H9 (cell line): Measurements from ENCODE around the gene HAT1. TPM values are rescaled to one million over a fixed set of nuclear protein-coding genes. Genes with fewer than 3 reads are reported as not detected.

Experiments used
- DNase-seq: peaks from one replicate; pipeline ENCODE4 v3.0.0-alpha.2; 2017
- H2AFZ ChIP-seq: one replicate; pipeline ENCODE4 v1.6.1; 2013; ENCODE audit warnings: mild to moderate bottlenecking, low read length, control low read depth, moderate library complexity
- H2AK5ac ChIP-seq: 2 replicates; pipeline ENCODE4 v1.6.1; 2013; ENCODE audit warnings: low read length, control low read depth, mixed read lengths; ENCODE audit not compliant: insufficient read length
- H2BK120ac ChIP-seq: one replicate; pipeline ENCODE4 v1.6.1; 2013; ENCODE audit warnings: low read depth, mild to moderate bottlenecking, low read length, control low read depth, inconsistent platforms; ENCODE audit not compliant: poor library complexity, severe bottlenecking
- H2BK12ac ChIP-seq: 2 replicates; pipeline ENCODE4 v1.6.1; 2013; ENCODE audit warnings: low read length, control low read depth, mixed read lengths, low read depth; ENCODE audit not compliant: insufficient read length
- H2BK15ac ChIP-seq: 2 replicates; pipeline ENCODE4 v1.6.1; 2013; ENCODE audit warnings: low read depth, low read length, control low read depth
- H2BK20ac ChIP-seq: one replicate; pipeline ENCODE4 v1.6.1; 2013; ENCODE audit warnings: low read depth, mild to moderate bottlenecking, low read length, control low read depth, inconsistent platforms; ENCODE audit not compliant: poor library complexity, severe bottlenecking
- H2BK5ac ChIP-seq: 2 replicates; pipeline ENCODE4 v1.6.1; 2013; ENCODE audit warnings: low read length, control low read depth, mixed read lengths; ENCODE audit not compliant: insufficient read length
- H3K14ac ChIP-seq: 2 replicates; pipeline ENCODE4 v1.6.1; 2013; ENCODE audit warnings: low read length, control low read depth; ENCODE audit not compliant: insufficient read depth
- H3K18ac ChIP-seq: 2 replicates; pipeline ENCODE4 v1.6.1; 2013; ENCODE audit warnings: low read depth, mild to moderate bottlenecking, mixed read lengths, low read length, control low read depth; ENCODE audit not compliant: insufficient read length
- H3K23ac ChIP-seq: 2 replicates; pipeline ENCODE4 v1.6.1; 2013; ENCODE audit warnings: low read length, control low read depth, mixed read lengths, low read depth; ENCODE audit not compliant: insufficient read length
- H3K23me2 ChIP-seq: 2 replicates; pipeline ENCODE4 v1.6.1; 2013; ENCODE audit warnings: low read depth, mild to moderate bottlenecking, mixed read lengths, low read length, control low read depth; ENCODE audit not compliant: insufficient read length, poor library complexity, severe bottlenecking
- H3K27ac ChIP-seq: 2 replicates; pipeline ENCODE4 v1.5.1; 2013; ENCODE audit warnings: low read length, control low read depth, mixed read lengths, low read depth; ENCODE audit not compliant: insufficient read length
- H3K27me3 ChIP-seq: 2 replicates; pipeline ENCODE4 v1.6.1; 2013; ENCODE audit warnings: low read length, control low read depth, inconsistent platforms; ENCODE audit not compliant: insufficient read depth
- H3K4ac ChIP-seq: 2 replicates; pipeline ENCODE4 v1.6.1; 2013; ENCODE audit warnings: low read depth, mild to moderate bottlenecking, control low read depth, inconsistent platforms, low read length, moderate library complexity
- H3K4me1 ChIP-seq: 2 replicates; pipeline ENCODE4 v1.6.1; 2013; ENCODE audit warnings: low read length, control low read depth, inconsistent platforms; ENCODE audit not compliant: insufficient read depth
- H3K4me2 ChIP-seq: 2 replicates; pipeline ENCODE4 v1.6.1; 2013; ENCODE audit warnings: low read length, control low read depth, mixed read lengths; ENCODE audit not compliant: insufficient read length, insufficient read depth
- H3K56ac ChIP-seq: 2 replicates; pipeline ENCODE4 v1.6.1; 2013; ENCODE audit warnings: low read depth, mild to moderate bottlenecking, mixed read lengths, low read length, control low read depth; ENCODE audit not compliant: insufficient read length
- H3K79me1 ChIP-seq: 2 replicates; pipeline ENCODE4 v1.6.1; 2013; ENCODE audit warnings: low read depth, mild to moderate bottlenecking, moderate library complexity, low read length, control low read depth, inconsistent platforms; ENCODE audit not compliant: insufficient read depth, poor library complexity, severe bottlenecking
- H3K79me2 ChIP-seq: 2 replicates; pipeline ENCODE4 v1.6.1; 2013; ENCODE audit warnings: low read length, control low read depth, inconsistent platforms; ENCODE audit not compliant: insufficient read depth
- H3K9ac ChIP-seq: 2 replicates; pipeline ENCODE4 v1.6.1; 2013; ENCODE audit warnings: low read length, control low read depth, mixed read lengths; ENCODE audit not compliant: insufficient read length; ENCODE audit errors: extremely low read depth
- H3K9me3 ChIP-seq: one replicate; pipeline ENCODE4 v1.6.1; 2013; ENCODE audit warnings: low read depth, low read length, inconsistent platforms; ENCODE audit not compliant: control insufficient read depth
- H3T11ph ChIP-seq: one replicate; pipeline ENCODE4 v1.6.1; 2013; ENCODE audit warnings: mild to moderate bottlenecking, low read length, control low read depth, inconsistent platforms
- H4K20me1 ChIP-seq: one replicate; pipeline ENCODE4 v1.6.1; 2013; ENCODE audit not compliant: control insufficient read depth, insufficient read length, insufficient read depth
- H4K5ac ChIP-seq: 2 replicates; pipeline ENCODE4 v1.6.1; 2013; ENCODE audit warnings: low read depth, mild to moderate bottlenecking, mixed read lengths, low read length, control low read depth; ENCODE audit not compliant: insufficient read length
- H4K8ac ChIP-seq: replicated peaks from 2 replicates; pipeline ENCODE4 v1.6.1; 2013; ENCODE audit warnings: low read length, control low read depth, mixed read lengths, low read depth; ENCODE audit not compliant: insufficient read length
- H4K91ac ChIP-seq: 2 replicates; pipeline ENCODE4 v1.6.1; 2013; ENCODE audit warnings: low read depth, mild to moderate bottlenecking, moderate library complexity, mixed read lengths, low read length, control low read depth; ENCODE audit not compliant: insufficient read length
- H3K27ac Mint-ChIP-seq, 3 experiments: 2 replicates in 2 of 3; 3 replicates in 1 of 3; pipeline ENCODE4 v1.8.0; 2020 to 2021; ENCODE audit warnings: mixed read lengths in 3 of 3, mild to moderate bottlenecking in 1 of 3, moderate library complexity in 1 of 3
- H3K27me3 Mint-ChIP-seq: 2 replicates; pipeline ENCODE4 v1.8.0; 2021; ENCODE audit warnings: low read depth, mild to moderate bottlenecking, moderate library complexity, mixed read lengths
- H3K36me3 Mint-ChIP-seq, 3 experiments: 2 replicates in 2 of 3; 3 replicates in 1 of 3; pipeline ENCODE4 v1.8.0; 2020 to 2021; ENCODE audit warnings: low read depth in 3 of 3, mixed read lengths in 3 of 3; ENCODE audit not compliant: insufficient read depth in 1 of 3
- H3K4me1 Mint-ChIP-seq, 2 experiments: 2 replicates each; pipeline ENCODE4 v1.8.0; 2020; ENCODE audit warnings: mixed read lengths in 2 of 2
- H3K4me3 Mint-ChIP-seq, 2 experiments: 2 replicates in 1 of 2; 3 replicates in 1 of 2; pipeline ENCODE4 v1.8.0; 2020 to 2021; ENCODE audit warnings: mild to moderate bottlenecking in 2 of 2, mixed read lengths in 2 of 2, moderate library complexity in 1 of 2
- H3K9me3 Mint-ChIP-seq, 2 experiments: 2 replicates in 1 of 2; 3 replicates in 1 of 2; pipeline ENCODE4 v1.8.0; 2020; ENCODE audit warnings: mild to moderate bottlenecking in 2 of 2, mixed read lengths in 2 of 2, moderate library complexity in 1 of 2
- WGBS: extraction: QIAGEN DNeasy Blood & Tissue Kit; methylation state at CpG from one replicate; pipeline ENCODE4 v1.1.7; 2013; ENCODE audit warnings: missing lambda C conversion rate, low lambda C conversion rate, mixed read lengths; ENCODE audit not compliant: insufficient read length; ENCODE audit errors: extremely low coverage; 5-methylcytosine and 5-hydroxymethylcytosine counted together
- total RNA-seq: library from RNA; stranded (reverse); gene quantifications from 2 replicates; pipeline ENCODE4 v1.2.1, GENCODE V29; 2021
- TF ChIP-seq, protein P1 (sequence below): fragments of 200-600 bp; sonication (generic); conservative IDR thresholded peaks from 3 replicates; pipeline ENCODE4 v1.8.0; 2021; ENCODE audit warnings: antibody characterized with exemption, mild to moderate bottlenecking

The HAT1 gene
- total RNA-seq, 1 experiment from 2014 or later, result 73.0 TPM

DNA sequence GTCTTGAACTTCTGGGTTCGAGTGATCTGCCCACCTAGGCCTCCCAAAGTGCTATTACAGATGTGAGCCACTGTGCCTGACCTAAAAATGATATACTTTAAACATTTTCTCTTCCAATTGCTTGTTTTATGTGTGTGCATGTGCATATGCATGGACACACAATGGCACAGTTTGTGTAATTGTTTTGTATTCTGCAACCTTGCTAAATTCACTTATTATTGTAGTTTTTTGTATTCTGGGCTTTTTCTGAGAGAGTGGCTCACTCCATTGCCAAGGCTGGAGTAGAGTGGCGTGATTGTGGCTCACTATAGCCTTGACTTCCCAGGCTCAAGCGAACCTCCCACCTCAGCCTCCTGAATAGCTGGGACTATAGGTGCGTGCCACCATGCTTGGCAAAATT is 8.1 kb downstream of the HAT1 start:
- no peaks in the 10 kb centered on the region for H4K20me1 ChIP-seq
- no peak overlapping the region for H3K9ac ChIP-seq
- no peak overlapping the region for H2BK12ac ChIP-seq
- H3K9me3 Mint-ChIP-seq, result no peaks in the 10 kb centered on the region
- DNase-seq, result no peak
- H3K9me3 ChIP-seq, result no peaks in the 10 kb centered on the region
- H3K14ac ChIP-seq, result no peak overlapping the region
- peaks cover 22 to 54% (median 45%) of the 10 kb centered on the region in 3 experiments; a peak in 6 of 7 replicates for H3K36me3 Mint-ChIP-seq
- H3K27ac Mint-ChIP-seq, result peak overlapping the region in 1 of 3 experiments; percentile 4; a peak in 1 of 7 replicates
- H3K4me1 Mint-ChIP-seq, result no peaks in the 10 kb centered on the region
- H3K4me2 ChIP-seq, result no peak overlapping the region
- peaks cover 5% of the 10 kb centered on the region for H3K79me1 ChIP-seq
- H4K8ac ChIP-seq, result no peak overlapping the region
- H3K18ac ChIP-seq, result no peak overlapping the region
- H3K23me2 ChIP-seq, result no peaks in the 10 kb centered on the region
- peaks cover 6% of the 10 kb centered on the region; the same call in 1 of the 2 replicates for H3K79me2 ChIP-seq
- H2AFZ ChIP-seq, result no peak overlapping the region
- no peak overlapping the region for H3K27ac ChIP-seq
- no peak overlapping the region for H2AK5ac ChIP-seq
- H3K4ac ChIP-seq, result no peak overlapping the region
- H3K27me3 Mint-ChIP-seq, result no peaks in the 10 kb centered on the region
- no peak overlapping the region for H2BK20ac ChIP-seq
- no peaks in the 10 kb centered on the region for H3K4me1 ChIP-seq
- H2BK120ac ChIP-seq, result no peak overlapping the region
- no peak overlapping the region for H3K23ac ChIP-seq
- no peak overlapping the region for H2BK15ac ChIP-seq
- WGBS, result no CpG with 5 or more reads among the region's 4 CpGs
- H3T11ph ChIP-seq, result no peak overlapping the region
- no peak overlapping the region for H3K56ac ChIP-seq
- no peaks in the 10 kb centered on the region for H3K27me3 ChIP-seq
- H4K91ac ChIP-seq, result no peak overlapping the region
- no peak overlapping the region for H4K5ac ChIP-seq
- no peak overlapping the region for H2BK5ac ChIP-seq
- TF ChIP-seq, protein P1, sequence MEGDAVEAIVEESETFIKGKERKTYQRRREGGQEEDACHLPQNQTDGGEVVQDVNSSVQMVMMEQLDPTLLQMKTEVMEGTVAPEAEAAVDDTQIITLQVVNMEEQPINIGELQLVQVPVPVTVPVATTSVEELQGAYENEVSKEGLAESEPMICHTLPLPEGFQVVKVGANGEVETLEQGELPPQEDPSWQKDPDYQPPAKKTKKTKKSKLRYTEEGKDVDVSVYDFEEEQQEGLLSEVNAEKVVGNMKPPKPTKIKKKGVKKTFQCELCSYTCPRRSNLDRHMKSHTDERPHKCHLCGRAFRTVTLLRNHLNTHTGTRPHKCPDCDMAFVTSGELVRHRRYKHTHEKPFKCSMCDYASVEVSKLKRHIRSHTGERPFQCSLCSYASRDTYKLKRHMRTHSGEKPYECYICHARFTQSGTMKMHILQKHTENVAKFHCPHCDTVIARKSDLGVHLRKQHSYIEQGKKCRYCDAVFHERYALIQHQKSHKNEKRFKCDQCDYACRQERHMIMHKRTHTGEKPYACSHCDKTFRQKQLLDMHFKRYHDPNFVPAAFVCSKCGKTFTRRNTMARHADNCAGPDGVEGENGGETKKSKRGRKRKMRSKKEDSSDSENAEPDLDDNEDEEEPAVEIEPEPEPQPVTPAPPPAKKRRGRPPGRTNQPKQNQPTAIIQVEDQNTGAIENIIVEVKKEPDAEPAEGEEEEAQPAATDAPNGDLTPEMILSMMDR, result no peak
- no peak overlapping the region for H3K4me3 Mint-ChIP-seq
